G401 (cell line): ENCODE data around the gene MAML2. TPM values are rescaled to one million over a fixed set of nuclear protein-coding genes. Genes with fewer than 3 reads are reported as not detected.

Source experiments
- DNase-seq: peaks from one replicate; pipeline ENCODE4 v3.0.0-alpha.2; 2015; ENCODE audit warnings: low spot score
- in situ Hi-C: cut with HindIII; loops from 2 replicates; pipeline ENCODE4 v1.10.0; 2016; ENCODE audit warnings: low sequenced_read_pairs, mixed read lengths
- total RNA-seq: library from RNA; depleted of rRNA; stranded (reverse); fragments of >200 nt; shearing (Covaris generic); gene quantifications from 2 replicates; pipeline ENCODE4 v1.2.3, GENCODE V29; 2014

Gene MAML2
- total RNA-seq, 1 experiment from 2014 or later, result not detected

- in situ Hi-C loops, result no loop called here
- no peak for DNase-seq
These were observed 212.9 kb downstream of the MAML2 start for GRCh38 chr11:96130061-96130620.

- no peak for DNase-seq
- in situ Hi-C loops, result no loop called here
These were observed 215.4 kb downstream of the MAML2 start for GRCh38 chr11:96127596-96127959.

- in situ Hi-C loops, result no loop called here
- no peak for DNase-seq
These were observed 215.9 kb downstream of the MAML2 start for GRCh38 chr11:96126917-96127595.

- no peak for DNase-seq
- in situ Hi-C loops, result no loop called here
These were observed 217.6 kb downstream of the MAML2 start for GRCh38 chr11:96125400-96125799.

GRCh38 chr11:96124155-96124554 is 218.8 kb downstream of the MAML2 start:
- in situ Hi-C loops, result no loop called here

GRCh38 chr11:96123301-96123700 is 219.7 kb downstream of the MAML2 start:
- DNase-seq, result no peak
- in situ Hi-C loops, result no loop called here

More at GRCh38 chr11:96124155-96124554, 218.8 kb downstream of the MAML2 start:
- DNase-seq, result no peak

- in situ Hi-C loops, result no loop called here
- no peak for DNase-seq
These were observed 220.4 kb downstream of the MAML2 start for GRCh38 chr11:96122601-96123074.

- DNase-seq, result peak; percentile 83
- in situ Hi-C loops, result no loop called here
These were observed 223.8 kb downstream of the MAML2 start for GRCh38 chr11:96119211-96119610.

GRCh38 chr11:96116376-96116775 is 226.6 kb downstream of the MAML2 start:
- in situ Hi-C loops, result no loop called here
- peak; percentile 96 for DNase-seq

GRCh38 chr11:96114178-96115064 is 228.6 kb downstream of the MAML2 start:
- in situ Hi-C loops, result no loop called here

GRCh38 chr11:96113193-96113681 is 229.8 kb downstream of the MAML2 start:
- peak; percentile 51 for DNase-seq
- in situ Hi-C loops, result no loop called here

More at GRCh38 chr11:96114178-96115064, 228.6 kb downstream of the MAML2 start:
- DNase-seq, result peak; percentile 53

- DNase-seq, result no peak
- in situ Hi-C loops, result no loop called here
These were observed 230.5 kb downstream of the MAML2 start for GRCh38 chr11:96112192-96113128.

GRCh38 chr11:96111308-96111707 is 231.7 kb downstream of the MAML2 start:
- in situ Hi-C loops, result no loop called here
- DNase-seq, result no peak

- in situ Hi-C loops, result no loop called here
- DNase-seq, result no peak
These were observed 232.7 kb downstream of the MAML2 start for GRCh38 chr11:96110302-96110701.

- no peak for DNase-seq
- in situ Hi-C loops, result no loop called here
These were observed 233.5 kb downstream of the MAML2 start for GRCh38 chr11:96109331-96110030.

- no peak for DNase-seq
- in situ Hi-C loops, result no loop called here
These were observed 235.7 kb downstream of the MAML2 start for GRCh38 chr11:96107143-96107824.

GRCh38 chr11:96106645-96107044 is 236.3 kb downstream of the MAML2 start:
- in situ Hi-C loops, result no loop called here
- no peak for DNase-seq

- in situ Hi-C loops, result no loop called here
- no peak for DNase-seq
These were observed 237.1 kb downstream of the MAML2 start for GRCh38 chr11:96105944-96106343.
